Esophagus muscularis mucosa (tissue), 3 donors: Measurements from ENCODE around the gene RABL3.

ENCODE experiments used
- CTCF ChIP-seq, 3 experiments: fragments of 200-600 bp in 2 of 3; fragments of 450-650 bp in 1 of 3; sonication (generic) in 2 of 3; IDR thresholded peaks; one replicate each; pipeline ENCODE4 v1.5.1; 2017 to 2019; ENCODE audit warnings: antibody characterized with exemption in 3 of 3, mild to moderate bottlenecking in 2 of 3, moderate library complexity in 1 of 3
- EP300 ChIP-seq: sonication (generic); formaldehyde crosslinking; IDR thresholded peaks from one replicate; pipeline ENCODE4 v1.6.1; 2017; ENCODE audit warnings: antibody characterized with exemption

GRCh38 chr3:120752865-120753264 is 10.5 kb upstream of the RABL3 start:
- TF ChIP-seq CTCF (IDR thresholded peaks at IDR 0.05) (no peak), EP300 (no peak)
